Stimulated activated CD4-positive, alpha-beta T cell treated with anti-CD3 and anti-CD28 coated beads, Interleukin-1b, Interleukin-23, amount 100 ng/mL, for 48 hours (primary cell): ENCODE results near the gene DENND1A.
"Not testable (repeated sequence)": the region's sequence is repeated elsewhere in the genome, so short reads cannot be mapped to it uniquely, and the experiment has no call there.

Experiments used
- DNase-seq: peaks from one replicate; pipeline ENCODE4 v3.0.0-alpha.2; 2020

DENND1A gene

GRCh38 chr9:123761905-123762605 is 167.9 kb downstream of the DENND1A start:
- DNase-seq: no peak

GRCh38 chr9:123757960-123758359 is 172.0 kb downstream of the DENND1A start:
- DNase-seq: no peak

- no peak for DNase-seq
Observed at GRCh38 chr9:123757547-123757946, 172.4 kb downstream of the DENND1A start.

- DNase-seq: no peak
Observed at GRCh38 chr9:123756484-123757106, 173.3 kb downstream of the DENND1A start.

- no peak for DNase-seq
Observed at GRCh38 chr9:123753669-123754258, 176.2 kb downstream of the DENND1A start.

- DNase-seq: no peak
Observed at GRCh38 chr9:123753016-123753415, 176.9 kb downstream of the DENND1A start.

- DNase-seq: no peak
Observed at GRCh38 chr9:123749580-123750202, 180.2 kb downstream of the DENND1A start.

- no peak for DNase-seq
Observed at GRCh38 chr9:123746765-123747164, 183.2 kb downstream of the DENND1A start.

GRCh38 chr9:123745933-123746332 is 184.0 kb downstream of the DENND1A start:
- no peak for DNase-seq

- DNase-seq: no peak
Observed at GRCh38 chr9:123745451-123745850, 184.5 kb downstream of the DENND1A start.

- DNase-seq: no peak
Observed at GRCh38 chr9:123743737-123744136, 186.2 kb downstream of the DENND1A start.

- DNase-seq: no peak
Observed at GRCh38 chr9:123742009-123742767, 187.7 kb downstream of the DENND1A start.

- DNase-seq: no peak
Observed at GRCh38 chr9:123741214-123741613, 188.7 kb downstream of the DENND1A start.

- DNase-seq: no peak
Observed at GRCh38 chr9:123739902-123740301, 190.0 kb downstream of the DENND1A start.

GRCh38 chr9:123739387-123739786 is 190.5 kb downstream of the DENND1A start:
- no peak for DNase-seq

- DNase-seq: no peak
Observed at GRCh38 chr9:123738648-123739047, 191.3 kb downstream of the DENND1A start.

- DNase-seq: no peak
Observed at GRCh38 chr9:123735376-123735775, 194.6 kb downstream of the DENND1A start.

- DNase-seq: not testable (repeated sequence)
Observed at GRCh38 chr9:123728571-123728970, 201.4 kb downstream of the DENND1A start.

GRCh38 chr9:123727332-123727731 is 202.6 kb downstream of the DENND1A start:
- DNase-seq: no peak

- no peak for DNase-seq
Observed at GRCh38 chr9:123725389-123725788, 204.5 kb downstream of the DENND1A start.

GRCh38 chr9:123724211-123724796 is 205.6 kb downstream of the DENND1A start:
- DNase-seq: no peak

GRCh38 chr9:123723135-123723875 is 206.6 kb downstream of the DENND1A start:
- no peak for DNase-seq
